Kidney (tissue), 14 donors: ENCODE results near the gene EPHB4. TPM values are rescaled to one million over a fixed set of nuclear protein-coding genes. Genes with fewer than 3 reads are reported as not detected.
"Not testable (repeated sequence)": the region's sequence is repeated elsewhere in the genome, so short reads cannot be mapped to it uniquely, and the experiment has no call there.

ENCODE experiments used
- DNase-seq, 5 donors: peaks; one replicate each; pipeline ENCODE4 v3.0.0-alpha.2; 2013 to 2020
- FAIRE-seq: peaks from 2 replicates; lab custom pipeline; 2012; peaks lifted over from hg19 to GRCh38; lab: Jason Lieb, UNC
- H3K27ac ChIP-seq, 2 donors: one replicate each; pipeline ENCODE4 v1.7.0; 2013; ENCODE audit warnings: low read depth in 2 of 2, low read length in 2 of 2, inconsistent platforms in 1 of 2
- H3K27me3 ChIP-seq: one replicate; pipeline ENCODE4 v1.7.1; 2013; ENCODE audit warnings: low read length, inconsistent platforms; ENCODE audit not compliant: control insufficient read depth, insufficient read depth
- H3K36me3 ChIP-seq, 3 donors: one replicate each; pipeline versions ENCODE4 v1.7.0 to v1.7.1; 2013; ENCODE audit warnings: low read length in 3 of 3, control low read depth in 1 of 3, inconsistent platforms in 1 of 3; ENCODE audit not compliant: insufficient read depth in 3 of 3, control insufficient read depth in 2 of 3
- H3K4me1 ChIP-seq, 3 donors: one replicate each; pipeline versions ENCODE4 v1.7.0 to v1.7.1; 2013; ENCODE audit warnings: low read length in 3 of 3, inconsistent platforms in 1 of 3, low read depth in 1 of 3; ENCODE audit not compliant: control insufficient read depth in 2 of 3, insufficient read depth in 2 of 3
- H3K4me3 ChIP-seq, 3 donors: one replicate each; pipeline versions ENCODE4 v1.7.0 to v1.8.1; 2013; ENCODE audit warnings: low read length in 3 of 3, control low read depth in 1 of 3, inconsistent platforms in 1 of 3
- H3K9ac ChIP-seq, 3 donors: one replicate each; pipeline versions ENCODE4 v1.7.0 to v1.7.1; 2013; ENCODE audit warnings: low read length in 3 of 3, control low read depth in 1 of 3, inconsistent platforms in 1 of 3
- H3K9me3 ChIP-seq, 3 donors: one replicate each; pipeline versions ENCODE4 v1.7.0 to v1.7.1; 2013; ENCODE audit warnings: low read length in 3 of 3, control low read depth in 1 of 3, inconsistent platforms in 1 of 3; ENCODE audit not compliant: control insufficient read depth in 2 of 3, insufficient read depth in 1 of 3
- CTCF ChIP-seq: IDR thresholded peaks from 3 replicates; pipeline ENCODE4 v1.5.1; 2012; ENCODE audit warnings: mild to moderate bottlenecking, moderate library complexity, borderline replicate concordance; ENCODE audit not compliant: insufficient read depth; ENCODE audit errors: extremely low read depth
- intact Hi-C: fragments of 100-400 bp; cut with DNase I; formaldehyde crosslinking; loops from one replicate; pipeline ENCODE4 v1.11.1; 2022
- polyA plus RNA-seq: library from polyadenylated mRNA; stranded (reverse); fragments of 350-450 nt; fragmentation: Illumina TruSeq; extraction: RNeasy Lipid Tissue Mini Kit (QIAGEN cat#74804); gene quantifications from one replicate; pipeline ENCODE4 v1.2.3, GENCODE V29; 2014; ENCODE audit warnings: low read depth, low replicate concordance; ENCODE audit not compliant: insufficient read depth
- total RNA-seq: library from RNA; stranded (reverse); fragmentation: NEBNext Ultra II Directional; extraction: Animal tissue kit (Norgen Biotek cat#: 25700); gene quantifications from one replicate; pipeline ENCODE4 v1.2.1, GENCODE V29; 2021
- donor health status: control.
- donor health status: control.
- donor health status: control.
- donor health status: control.
- donor health status: control.
- donor health status: DM: yes; HTN: yes; CAD: no.
- donor health status: Normal renal cell carcinoma (clear cell type).

The EPHB4 gene
- total and polyA plus RNA-seq, 2 donors from 2014 or later = 33.2 to 65.5 TPM

GRCh38 chr7:100812729-100813128 is 14.6 kb downstream of the EPHB4 start:
- H3K27me3 ChIP-seq = no peaks in the 10 kb centered on the region
- no peaks in the 10 kb centered on the region for H3K4me1 ChIP-seq
- H3K27ac ChIP-seq = no peak overlapping the region
- H3K9me3 ChIP-seq = no peaks in the 10 kb centered on the region
- no peak for FAIRE-seq
- no peak overlapping the region for H3K4me3 ChIP-seq
- intact Hi-C loops = no loop called here
- H3K9ac ChIP-seq = no peak overlapping the region
- H3K36me3 ChIP-seq = peaks cover 10 to 28% (median 17%) of the 10 kb centered on the region in 3 donors
- no peak for TF ChIP-seq CTCF
- no peak for DNase-seq

- no peak overlapping the region for H3K27ac ChIP-seq
- peaks cover 8 to 36% (median 21%) of the 10 kb centered on the region in 3 donors for H3K36me3 ChIP-seq
- H3K4me1 ChIP-seq = no peaks in the 10 kb centered on the region
- no peaks in the 10 kb centered on the region for H3K9me3 ChIP-seq
- no peak for TF ChIP-seq CTCF
- H3K9ac ChIP-seq = no peak overlapping the region
- no peak overlapping the region for H3K4me3 ChIP-seq
- FAIRE-seq = no peak
- intact Hi-C loops = no loop called here
- H3K27me3 ChIP-seq = no peaks in the 10 kb centered on the region
- DNase-seq = no peak
These were observed 15.8 kb downstream of the EPHB4 start for GRCh38 chr7:100811480-100811879.

- FAIRE-seq = no peak
- no peaks in the 10 kb centered on the region for H3K9me3 ChIP-seq
- TF ChIP-seq CTCF = no peak
- peaks cover 0 to 2% (median 0%) of the 10 kb centered on the region in 3 donors for H3K4me1 ChIP-seq
- H3K27me3 ChIP-seq = no peaks in the 10 kb centered on the region
- peak in 1 of 5 donors; percentile 13 for DNase-seq
- H3K4me3 ChIP-seq = no peak overlapping the region
- peaks cover 6 to 30% (median 21%) of the 10 kb centered on the region in 3 donors for H3K36me3 ChIP-seq
- no peak overlapping the region for H3K27ac ChIP-seq
- intact Hi-C loops = loop anchor here (10.0 kb wide), 1 partner anchor 46 kb away; the partner anchor contains the start of gene SLC12A9
- no peak overlapping the region for H3K9ac ChIP-seq
These were observed 18.9 kb downstream of the EPHB4 start for GRCh38 chr7:100808354-100808875.

- not testable (repeated sequence) for H3K4me1 ChIP-seq, FAIRE-seq, H3K9ac ChIP-seq, H3K9me3 ChIP-seq, H3K27ac ChIP-seq, H3K4me3 ChIP-seq, H3K27me3 ChIP-seq
- intact Hi-C loops = loop anchor here (10.0 kb wide), 1 partner anchor 48 kb away; the partner anchor contains the start of gene SLC12A9
- peak in 1 of 5 donors; percentile 12 for DNase-seq
- peaks cover 6 to 21% (median 19%) of the 10 kb centered on the region in 3 donors for H3K36me3 ChIP-seq
These were observed 20.4 kb downstream of the EPHB4 start for GRCh38 chr7:100806883-100807282.
